Endodermal cell (in vitro differentiated cells): Measurements from ENCODE around the gene ZNF189. TPM values are rescaled to one million over a fixed set of nuclear protein-coding genes. Genes with fewer than 3 reads are reported as not detected.

Experiments
- DNase-seq: peaks from one replicate; pipeline ENCODE4 v3.0.0-alpha.2; 2017
- H3K27ac ChIP-seq: 2 replicates; pipeline ENCODE4 v1.5.1; 2013; ENCODE audit warnings: mild to moderate bottlenecking, low read depth, low read length, moderate library complexity
- H3K27me3 ChIP-seq: 2 replicates; pipeline ENCODE4 v1.6.1; 2013; ENCODE audit warnings: mild to moderate bottlenecking, low read length, moderate library complexity; ENCODE audit not compliant: insufficient read depth, control insufficient read depth, poor library complexity, severe bottlenecking
- H3K36me3 ChIP-seq: 2 replicates; pipeline ENCODE4 v1.7.0; 2013; ENCODE audit warnings: mild to moderate bottlenecking, low read length, moderate library complexity; ENCODE audit not compliant: control insufficient read depth, insufficient read depth
- H3K4me1 ChIP-seq: one replicate; pipeline ENCODE4 v1.7.0; 2013; ENCODE audit warnings: low read length; ENCODE audit not compliant: control insufficient read depth, insufficient read depth
- H3K4me3 ChIP-seq: 2 replicates; pipeline ENCODE4 v1.5.1; 2013; ENCODE audit warnings: mild to moderate bottlenecking, low read length, moderate library complexity
- H3K9ac ChIP-seq: 2 replicates; pipeline ENCODE4 v1.6.1; 2013; ENCODE audit warnings: mild to moderate bottlenecking, low read length, moderate library complexity; ENCODE audit not compliant: poor library complexity, severe bottlenecking; ENCODE audit errors: extremely low read depth
- H3K9me3 ChIP-seq: 2 replicates; pipeline ENCODE4 v1.6.1; 2013; ENCODE audit warnings: mild to moderate bottlenecking, low read length, moderate library complexity; ENCODE audit not compliant: control insufficient read depth
- H3K27ac Mint-ChIP-seq: 2 replicates; pipeline ENCODE4 v1.8.0; 2020; ENCODE audit warnings: mixed read lengths
- H3K27me3 Mint-ChIP-seq: 2 replicates; pipeline ENCODE4 v1.8.0; 2021; ENCODE audit warnings: mild to moderate bottlenecking, mixed read lengths; ENCODE audit not compliant: insufficient read depth
- H3K36me3 Mint-ChIP-seq: 2 replicates; pipeline ENCODE4 v1.8.0; 2020; ENCODE audit warnings: low read depth, mixed read lengths
- H3K4me1 Mint-ChIP-seq: 2 replicates; pipeline ENCODE4 v1.8.0; 2020; ENCODE audit warnings: mixed read lengths
- H3K4me3 Mint-ChIP-seq: 2 replicates; pipeline ENCODE4 v1.8.0; 2020; ENCODE audit warnings: mild to moderate bottlenecking, moderate library complexity, mixed read lengths
- H3K9me3 Mint-ChIP-seq: 2 replicates; pipeline ENCODE4 v1.8.0; 2020; ENCODE audit warnings: mild to moderate bottlenecking, mixed read lengths
- WGBS, 2 experiments: methylation state at CpG; one replicate each; pipeline versions ENCODE4 v1.1.5 to v1.1.7; 2013; ENCODE audit warnings: missing lambda C conversion rate in 2 of 2, mixed read lengths in 1 of 2; ENCODE audit not compliant: insufficient coverage in 1 of 2, insufficient read length in 1 of 2; 5-methylcytosine and 5-hydroxymethylcytosine counted together
- total RNA-seq, 2 donors: library from RNA; stranded (reverse); fragmentation: NEBNext Ultra II Directional in 1 of 2; extraction: Animal tissue kit (Norgen Biotek cat#: 25700) in 1 of 2; gene quantifications; 2 replicates in 1 of 2; 3 replicates in 1 of 2; pipeline ENCODE4 v1.2.1, GENCODE V29; 2021
- TF ChIP-seq, protein P1 (sequence below): fragments of 200-600 bp; sonication (generic); conservative IDR thresholded peaks from 2 replicates; pipeline ENCODE4 v1.5.0; 2021; ENCODE audit warnings: antibody characterized with exemption, mild to moderate bottlenecking

ZNF189 gene
- total RNA-seq, 2 donors from 2014 or later = 16.0 to 20.5 TPM

DNA sequence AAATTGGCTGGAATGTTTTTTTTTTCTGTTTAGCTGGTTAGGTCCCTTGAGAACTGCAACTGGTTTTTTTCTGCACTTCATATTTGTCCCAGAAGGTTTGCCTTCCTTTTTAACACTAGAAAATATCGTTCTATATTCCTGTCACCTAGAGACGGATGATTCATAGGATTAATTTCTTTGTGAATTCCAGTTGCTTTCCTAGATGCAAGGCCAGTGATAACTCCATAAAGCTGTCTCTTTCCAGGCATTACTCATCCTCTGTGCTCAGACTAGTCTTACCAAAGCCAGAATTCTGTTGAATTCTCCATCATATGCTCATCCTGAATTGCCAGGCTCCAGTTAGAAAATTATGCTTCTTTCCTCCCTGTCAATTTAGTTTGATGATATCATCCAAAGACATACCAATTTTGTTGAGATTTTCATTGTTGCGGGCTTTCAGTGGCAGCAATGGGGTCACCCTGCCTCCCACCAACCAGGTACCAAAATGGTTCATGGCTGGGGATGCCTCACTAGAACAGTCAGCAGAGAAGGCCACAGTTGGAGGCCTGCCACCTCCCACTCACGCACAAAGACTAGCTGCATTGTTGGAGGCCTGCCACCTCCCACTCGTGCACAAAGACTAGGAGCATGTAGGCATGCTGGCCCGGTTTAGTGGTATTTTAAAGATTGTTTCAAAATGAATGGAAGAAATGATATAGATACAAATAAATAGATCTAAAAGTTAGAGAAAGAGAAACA, 22.4 kb upstream of the ZNF189 start:
- H3K9me3 Mint-ChIP-seq = peaks cover 17% of the 10 kb centered on the region
- no peak overlapping the region for H3K9ac ChIP-seq
- H3K4me3 ChIP-seq = no peak overlapping the region
- no peaks in the 10 kb centered on the region for H3K9me3 ChIP-seq
- TF ChIP-seq, protein P1, sequence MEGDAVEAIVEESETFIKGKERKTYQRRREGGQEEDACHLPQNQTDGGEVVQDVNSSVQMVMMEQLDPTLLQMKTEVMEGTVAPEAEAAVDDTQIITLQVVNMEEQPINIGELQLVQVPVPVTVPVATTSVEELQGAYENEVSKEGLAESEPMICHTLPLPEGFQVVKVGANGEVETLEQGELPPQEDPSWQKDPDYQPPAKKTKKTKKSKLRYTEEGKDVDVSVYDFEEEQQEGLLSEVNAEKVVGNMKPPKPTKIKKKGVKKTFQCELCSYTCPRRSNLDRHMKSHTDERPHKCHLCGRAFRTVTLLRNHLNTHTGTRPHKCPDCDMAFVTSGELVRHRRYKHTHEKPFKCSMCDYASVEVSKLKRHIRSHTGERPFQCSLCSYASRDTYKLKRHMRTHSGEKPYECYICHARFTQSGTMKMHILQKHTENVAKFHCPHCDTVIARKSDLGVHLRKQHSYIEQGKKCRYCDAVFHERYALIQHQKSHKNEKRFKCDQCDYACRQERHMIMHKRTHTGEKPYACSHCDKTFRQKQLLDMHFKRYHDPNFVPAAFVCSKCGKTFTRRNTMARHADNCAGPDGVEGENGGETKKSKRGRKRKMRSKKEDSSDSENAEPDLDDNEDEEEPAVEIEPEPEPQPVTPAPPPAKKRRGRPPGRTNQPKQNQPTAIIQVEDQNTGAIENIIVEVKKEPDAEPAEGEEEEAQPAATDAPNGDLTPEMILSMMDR = no peak
- no peaks in the 10 kb centered on the region for H3K4me1 ChIP-seq
- no peak for DNase-seq
- no peaks in the 10 kb centered on the region for H3K4me1 Mint-ChIP-seq
- no peaks in the 10 kb centered on the region for H3K36me3 ChIP-seq
- H3K27ac Mint-ChIP-seq = no peak overlapping the region
- no peaks in the 10 kb centered on the region for H3K27me3 Mint-ChIP-seq
- no peak overlapping the region for H3K27ac ChIP-seq
- H3K4me3 Mint-ChIP-seq = no peak overlapping the region
- WGBS, 2 experiments = 80 to 93% methylated on average over 2 to 6 of the region's 6 CpGs
- peaks cover 2% of the 10 kb centered on the region for H3K36me3 Mint-ChIP-seq
- H3K27me3 ChIP-seq = no peaks in the 10 kb centered on the region

DNA sequence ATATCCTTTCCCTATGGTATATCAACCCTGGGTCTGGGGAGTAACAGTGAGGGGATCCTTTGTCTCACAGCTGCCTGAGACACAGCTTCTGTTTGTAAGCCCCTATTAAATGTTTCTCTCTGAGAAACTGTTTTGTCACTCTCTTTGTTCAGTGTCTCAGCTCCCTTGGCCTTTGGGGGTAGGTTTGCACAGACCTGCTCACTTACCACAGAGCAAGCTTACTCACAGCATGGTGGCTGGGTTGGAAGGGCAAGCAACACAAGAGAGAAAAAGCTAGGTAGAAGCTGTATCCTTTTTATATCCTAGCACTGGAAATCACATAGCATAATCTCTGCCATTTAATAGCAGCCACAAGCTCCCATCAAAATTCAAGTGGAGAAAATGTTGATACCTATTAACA, 18.4 kb upstream of the ZNF189 start:
- Mint-ChIP-seq H3K9me3 (peaks cover 31% of the 10 kb centered on the region), H3K27ac (no peak overlapping the region), H3K4me3 (no peak overlapping the region), H3K4me1 (no peaks in the 10 kb centered on the region), H3K27me3 (no peaks in the 10 kb centered on the region), H3K36me3 (peaks cover 12% of the 10 kb centered on the region)
- Histone ChIP-seq H3K36me3 (no peaks in the 10 kb centered on the region), H3K4me3 (no peak overlapping the region), H3K27me3 (no peaks in the 10 kb centered on the region), H3K9me3 (peaks cover 12% of the 10 kb centered on the region), H3K9ac (no peak overlapping the region), H3K27ac (no peak overlapping the region), H3K4me1 (no peaks in the 10 kb centered on the region)
- no peak for DNase-seq
- TF ChIP-seq, protein P1 = no peak

DNA sequence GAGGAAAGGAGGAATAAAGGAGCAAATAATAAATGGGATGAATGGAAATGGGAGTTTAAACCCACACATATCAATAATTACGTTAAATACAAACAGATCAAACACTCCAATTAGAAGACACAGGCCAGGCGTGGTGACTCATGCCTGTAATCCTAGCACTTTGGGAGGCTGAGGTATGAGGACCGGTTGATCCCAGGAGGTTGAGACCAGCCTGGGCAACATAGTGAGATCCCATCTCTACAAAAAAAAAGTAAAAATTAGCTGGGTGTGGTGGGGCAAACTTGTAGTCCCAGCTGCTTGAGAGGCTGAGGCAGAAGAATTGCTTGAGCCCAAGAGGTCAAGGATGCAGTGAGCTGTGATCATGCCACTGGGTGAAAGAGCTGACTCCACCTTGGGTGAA, 17.5 kb upstream of the ZNF189 start:
- H3K36me3 Mint-ChIP-seq = peaks cover 19% of the 10 kb centered on the region
- Histone ChIP-seq H3K9ac (no peak overlapping the region), H3K4me3 (no peak overlapping the region), H3K27me3 (no peaks in the 10 kb centered on the region), H3K36me3 (no peaks in the 10 kb centered on the region), H3K27ac (no peak overlapping the region), H3K4me1 (no peaks in the 10 kb centered on the region), H3K9me3 (peaks cover 20% of the 10 kb centered on the region)
- peaks cover 39% of the 10 kb centered on the region for H3K9me3 Mint-ChIP-seq
- H3K27me3 Mint-ChIP-seq = no peaks in the 10 kb centered on the region
- no peaks in the 10 kb centered on the region for H3K4me1 Mint-ChIP-seq
- DNase-seq = no peak
- TF ChIP-seq, protein P1 = no peak
- no peak overlapping the region for H3K4me3 Mint-ChIP-seq
- WGBS, 2 experiments = 91 to 100% methylated on average over 1 to 3 of the region's 3 CpGs
- no peak overlapping the region for H3K27ac Mint-ChIP-seq
